Breast epithelium (tissue), 3 donors: Measurements from ENCODE around the gene PCDH1.

Experiments
- CTCF ChIP-seq, 3 donors: fragments of 450-650 bp; IDR thresholded peaks; one replicate each; pipeline ENCODE4 v1.5.1; 2016 to 2017; ENCODE audit warnings: antibody characterized with exemption in 3 of 3, mild to moderate bottlenecking in 3 of 3, moderate library complexity in 3 of 3
- POLR2A ChIP-seq: fragments of 450-650 bp; IDR thresholded peaks from one replicate; pipeline ENCODE4 v1.6.1; 2016; ENCODE audit warnings: antibody characterized with exemption, mild to moderate bottlenecking, moderate library complexity
- POLR2AphosphoS5 ChIP-seq, 3 donors: sonication (generic); formaldehyde crosslinking; IDR thresholded peaks; one replicate each; pipeline ENCODE4 v1.6.1; 2017; ENCODE audit warnings: antibody characterized with exemption in 3 of 3

GRCh38 chr5:141902015-141902814 is 24.0 kb upstream of the PCDH1 start:
- TF ChIP-seq POLR2AphosphoS5 (IDR thresholded peaks at IDR 0.05) (no peak), POLR2A (no peak), CTCF (IDR thresholded peaks at IDR 0.05) (no peak)
